Mucosa of descending colon (tissue), 3 donors: ENCODE data around the gene GPR119. TPM values are rescaled to one million over a fixed set of nuclear protein-coding genes. Genes with fewer than 3 reads are reported as not detected.
"Not testable (repeated sequence)": the region's sequence is repeated elsewhere in the genome, so short reads cannot be mapped to it uniquely, and the experiment has no call there.

ENCODE experiments used
- ATAC-seq: fragments of 200-7000 bp; cut with Tn5 transposase; one replicate; pipeline ENCODE4 v1.9.1; 2020; ENCODE audit warnings: mild to moderate bottlenecking, moderate library complexity
- DNase-seq, 3 donors: peaks; one replicate each; pipeline ENCODE4 v3.0.0-alpha.2; 2020
- H3K36me3 ChIP-seq: fragments of 200-600 bp; one replicate; pipeline ENCODE4 v1.8.0; 2021; ENCODE audit warnings: low read depth, mild to moderate bottlenecking
- H3K4me1 ChIP-seq: fragments of 200-600 bp; one replicate; pipeline ENCODE4 v1.8.0; 2021; ENCODE audit warnings: low read depth, mild to moderate bottlenecking
- H3K4me3 ChIP-seq: fragments of 200-600 bp; one replicate; pipeline ENCODE4 v1.8.0; 2021; ENCODE audit warnings: mild to moderate bottlenecking
- H3K9me3 ChIP-seq: fragments of 200-600 bp; one replicate; pipeline ENCODE4 v1.8.0; 2021; ENCODE audit warnings: mild to moderate bottlenecking
- intact Hi-C, 2 donors: fragments of 100-400 bp; cut with DNase I in 1 of 2; cut with micrococcal nuclease in 1 of 2; formaldehyde crosslinking; loops; one replicate each; pipeline versions ENCODE4 v1.11.0 to v1.11.1; 2022; cut with DNase I, micrococcal nuclease
- total RNA-seq, 3 donors: library from RNA; stranded (reverse); fragmentation: NEBNext Ultra II Directional in 2 of 3; extraction: Animal tissue kit (Norgen Biotek cat#: 25700) in 2 of 3; gene quantifications; one replicate each; pipeline versions ENCODE4 v1.2.1 to v1.2.4, GENCODE V29; 2021 to 2023
- TF ChIP-seq, protein P1 (sequence below): fragments of 200-600 bp; IDR thresholded peaks from one replicate; pipeline ENCODE4 v1.8.0; 2022; ENCODE audit warnings: antibody characterized with exemption, mild to moderate bottlenecking
- donor health status: DM: no; HTN: no; CAD: no; lungs with moderate emphysema.
- donor health status: DM: no; HTN: no; CAD: no.
- donor health status: DM: no; HTN: yes; CAD: no.

The GPR119 gene
- total RNA-seq, 3 donors from 2014 or later, result 0.29 TPM; not detected in 2

DNA sequence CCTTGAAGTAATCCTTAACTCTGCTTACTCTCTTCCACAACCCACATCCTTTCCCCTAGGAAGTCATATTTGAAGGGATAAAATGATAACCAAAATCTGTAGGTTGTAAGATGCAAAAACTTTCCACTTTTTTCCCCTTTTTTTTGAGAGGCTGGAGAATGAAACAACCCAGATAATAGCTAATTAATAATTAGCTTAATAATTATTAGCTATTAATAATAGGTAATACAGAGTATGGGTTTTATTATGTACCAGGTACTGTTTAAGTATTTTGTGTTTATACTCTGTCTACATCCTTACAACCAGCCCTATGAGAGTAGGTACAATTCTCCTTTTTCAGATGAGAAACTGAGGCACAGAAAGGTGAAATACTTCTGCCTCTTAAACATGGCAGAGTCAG is 9.4 kb downstream of the GPR119 start:
- H3K4me1 ChIP-seq, result no peaks in the 10 kb centered on the region
- no peak for DNase-seq
- intact Hi-C loops, result no loop called here
- H3K9me3 ChIP-seq, result no peaks in the 10 kb centered on the region
- ATAC-seq, result no peak
- TF ChIP-seq, protein P1, sequence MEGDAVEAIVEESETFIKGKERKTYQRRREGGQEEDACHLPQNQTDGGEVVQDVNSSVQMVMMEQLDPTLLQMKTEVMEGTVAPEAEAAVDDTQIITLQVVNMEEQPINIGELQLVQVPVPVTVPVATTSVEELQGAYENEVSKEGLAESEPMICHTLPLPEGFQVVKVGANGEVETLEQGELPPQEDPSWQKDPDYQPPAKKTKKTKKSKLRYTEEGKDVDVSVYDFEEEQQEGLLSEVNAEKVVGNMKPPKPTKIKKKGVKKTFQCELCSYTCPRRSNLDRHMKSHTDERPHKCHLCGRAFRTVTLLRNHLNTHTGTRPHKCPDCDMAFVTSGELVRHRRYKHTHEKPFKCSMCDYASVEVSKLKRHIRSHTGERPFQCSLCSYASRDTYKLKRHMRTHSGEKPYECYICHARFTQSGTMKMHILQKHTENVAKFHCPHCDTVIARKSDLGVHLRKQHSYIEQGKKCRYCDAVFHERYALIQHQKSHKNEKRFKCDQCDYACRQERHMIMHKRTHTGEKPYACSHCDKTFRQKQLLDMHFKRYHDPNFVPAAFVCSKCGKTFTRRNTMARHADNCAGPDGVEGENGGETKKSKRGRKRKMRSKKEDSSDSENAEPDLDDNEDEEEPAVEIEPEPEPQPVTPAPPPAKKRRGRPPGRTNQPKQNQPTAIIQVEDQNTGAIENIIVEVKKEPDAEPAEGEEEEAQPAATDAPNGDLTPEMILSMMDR, result no peak
- H3K4me3 ChIP-seq, result no peak overlapping the region
- no peaks in the 10 kb centered on the region for H3K36me3 ChIP-seq

DNA sequence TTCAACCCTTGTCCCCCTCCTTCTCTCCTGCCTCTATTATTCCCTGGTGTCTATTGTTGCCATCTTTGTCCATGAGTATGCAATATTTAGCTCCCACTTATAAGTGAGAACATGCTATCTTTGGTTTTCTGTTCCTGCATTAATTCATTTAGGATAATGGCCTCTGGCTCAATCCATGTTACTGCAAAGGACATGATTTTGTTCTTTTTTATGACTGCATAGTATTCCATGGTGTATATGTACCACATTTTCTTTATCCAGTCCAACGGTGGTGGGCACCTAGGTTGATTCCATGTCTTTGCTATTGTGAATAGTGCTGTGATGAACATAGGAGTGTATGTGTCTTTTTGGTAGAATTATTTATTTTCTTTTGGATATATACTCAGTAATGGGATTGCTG is 33.4 kb downstream of the GPR119 start:
- H3K4me3 ChIP-seq, H3K9me3 ChIP-seq, H3K4me1 ChIP-seq, H3K36me3 ChIP-seq, DNase-seq, intact Hi-C loops, ATAC-seq: not testable (repeated sequence)

DNA sequence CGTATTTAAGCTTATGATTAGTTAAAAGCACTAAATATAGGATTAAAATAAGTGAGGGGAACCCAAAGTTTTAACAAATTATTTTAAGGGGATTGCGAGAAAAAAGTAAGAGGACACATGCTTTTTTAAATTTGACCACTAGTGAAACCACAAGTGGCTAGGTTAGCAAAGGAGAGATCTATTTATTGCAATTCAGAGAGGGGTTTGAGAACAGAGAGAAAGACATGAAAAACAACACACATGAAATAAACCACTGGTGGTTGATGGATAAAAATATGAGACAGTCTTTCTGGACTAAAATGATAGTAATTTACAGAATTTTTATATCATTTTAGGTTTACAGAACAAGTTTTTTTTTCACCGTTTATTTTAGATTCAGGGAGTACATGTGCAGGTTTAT is 33.9 kb downstream of the GPR119 start:
- Histone ChIP-seq H3K36me3 (no peaks in the 10 kb centered on the region), H3K4me1 (no peaks in the 10 kb centered on the region), H3K4me3 (no peak overlapping the region), H3K9me3 (no peaks in the 10 kb centered on the region)
- no peak for DNase-seq
- TF ChIP-seq, protein P1, result no peak
- ATAC-seq, result no peak
- intact Hi-C loops, result no loop called here

DNA sequence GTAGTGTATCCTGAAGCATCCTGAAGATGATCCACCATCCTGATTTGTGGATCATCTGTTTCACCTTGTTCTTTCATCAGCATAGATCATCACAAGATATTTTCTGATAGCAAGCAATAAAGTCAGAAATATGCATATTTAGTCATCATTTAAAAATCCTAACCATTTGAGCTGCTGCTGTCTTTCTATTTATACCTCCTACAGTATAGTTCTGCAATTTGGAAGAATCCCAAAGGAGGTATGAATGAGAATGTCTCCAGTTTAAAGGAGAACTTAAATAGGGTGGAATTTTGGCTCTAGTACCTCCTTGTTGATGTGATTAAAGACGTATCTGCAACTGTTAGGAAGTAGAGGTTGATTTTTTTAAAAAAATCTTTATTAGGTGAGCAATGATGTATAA is 38.2 kb downstream of the GPR119 start:
- H3K4me3 ChIP-seq, result no peak overlapping the region
- no peaks in the 10 kb centered on the region for H3K4me1 ChIP-seq
- intact Hi-C loops, result no loop called here
- no peaks in the 10 kb centered on the region for H3K36me3 ChIP-seq
- DNase-seq, result no peak
- TF ChIP-seq, protein P1, result no peak
- no peaks in the 10 kb centered on the region for H3K9me3 ChIP-seq
- no peak for ATAC-seq

DNA sequence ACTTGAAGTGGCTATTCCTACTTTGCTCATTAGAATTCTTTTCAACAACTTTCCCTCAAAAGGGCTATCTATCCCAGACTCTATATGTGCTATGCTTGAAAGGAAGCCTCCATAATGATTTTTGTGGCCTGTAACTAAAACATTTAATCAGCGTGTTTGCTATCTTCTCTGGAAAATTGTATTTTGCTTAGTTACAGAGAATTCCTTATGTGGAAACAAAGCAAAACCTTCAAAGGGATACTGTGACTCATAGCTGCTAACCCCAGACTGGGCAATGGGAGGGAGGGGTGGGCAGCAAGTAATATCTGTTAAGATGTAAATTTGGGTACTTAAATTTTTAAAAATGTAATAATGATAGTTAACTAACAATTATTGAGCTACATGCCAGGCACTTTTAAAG is 42.1 kb downstream of the GPR119 start:
- TF ChIP-seq, protein P1, result no peak
- DNase-seq (no peak), ATAC-seq (no peak)
- Histone ChIP-seq H3K4me3 (no peak overlapping the region), H3K4me1 (no peaks in the 10 kb centered on the region), H3K9me3 (no peaks in the 10 kb centered on the region), H3K36me3 (no peaks in the 10 kb centered on the region)
- intact Hi-C loops, result no loop called here

DNA sequence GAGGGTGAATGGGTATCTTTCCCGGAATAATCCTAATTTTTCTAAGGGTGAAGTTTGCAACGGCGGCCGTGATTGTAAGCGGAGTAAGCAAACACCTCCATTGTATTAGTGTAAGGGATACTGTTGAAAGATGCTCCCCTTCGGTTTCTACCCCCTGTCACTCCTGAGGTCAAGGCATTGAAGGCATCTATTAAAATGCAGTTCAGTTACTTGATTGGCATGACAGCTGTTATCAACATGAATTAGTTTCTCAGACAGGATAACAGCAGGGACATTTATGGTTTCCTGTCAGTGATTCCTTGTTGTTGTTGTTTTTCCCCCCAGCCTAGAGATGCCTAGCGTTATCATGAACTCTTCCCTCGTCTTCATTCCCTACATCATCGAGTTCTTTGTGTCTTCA is 45.2 kb downstream of the GPR119 start:
- TF ChIP-seq, protein P1, result no peak
- Histone ChIP-seq H3K4me3 (peak overlapping the region; percentile 32), H3K9me3 (no peaks in the 10 kb centered on the region), H3K36me3 (no peaks in the 10 kb centered on the region), H3K4me1 (no peaks in the 10 kb centered on the region)
- intact Hi-C loops, result no loop called here
- no peak for DNase-seq
- no peak for ATAC-seq
